ENCODE measurements around the gene TEAD1. TPM values are rescaled to one million over a fixed set of nuclear protein-coding genes. Genes with fewer than 3 reads are reported as not detected.

The TEAD1 gene
- total and polyA plus RNA-seq, 9 of the 15 experiments (the other 6 are each of a cell fraction or from before 2014, with no cell fraction given): 1.7 to 17.7 (median 10.8) TPM

DNA sequence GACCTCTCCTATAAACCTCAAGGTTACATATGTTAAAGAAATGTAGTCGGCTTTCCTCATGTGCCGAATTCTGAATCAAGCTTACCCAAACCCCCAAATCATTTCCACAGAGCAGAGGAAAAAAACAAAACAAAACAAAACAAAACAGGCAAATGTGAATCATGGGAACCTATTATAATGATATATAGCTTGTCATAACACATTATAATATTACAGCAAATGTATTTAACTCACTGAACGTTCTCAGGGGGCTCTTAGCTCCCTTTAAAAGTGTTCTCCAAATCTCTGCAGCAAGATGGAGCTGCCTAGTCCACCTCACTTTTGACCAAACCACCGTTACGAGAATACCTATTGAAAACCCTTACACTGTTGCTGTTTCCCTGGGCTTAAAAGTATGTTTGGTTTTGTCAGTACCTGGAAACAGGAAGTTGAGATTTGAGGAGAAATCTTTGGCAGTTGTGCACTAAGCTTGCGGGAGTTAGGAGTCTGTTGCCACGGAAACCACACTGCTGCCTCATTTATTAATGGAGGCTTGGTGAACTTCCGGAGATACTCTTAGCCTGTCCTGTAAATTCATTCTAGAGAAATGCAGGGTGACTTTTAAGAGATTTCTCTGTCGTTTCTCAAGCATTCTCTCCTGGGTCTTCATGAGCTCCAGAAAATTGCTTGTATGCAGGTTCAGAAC, 167.9 kb downstream of the TEAD1 start (continued):
- TF ChIP-seq CXXC5 (CRISPR knock-in tag; IDR thresholded peaks at IDR 0.05) (0 out of 2 replicates have a peak, but pooled peaks have one; percentile 13), JUND (IDR thresholded peaks at IDR 0.05; ENCODE audit: borderline replicate concordance, low read depth, low read length) (0 out of 2 replicates have a peak, but pooled peaks have one; percentile 14), JUND (tag; IDR thresholded peaks at IDR 0.05; ENCODE audit: borderline replicate concordance, low read depth, low read length) (no peak), EP300 (IDR thresholded peaks at IDR 0.05; ENCODE audit: low read length) (0 out of 2 replicates have a peak, but pooled peaks have one; percentile 32), RAD21 (CRISPR knock-in tag; conservative IDR thresholded peaks at IDR 0.05 in 1 of 2, IDR thresholded peaks at IDR 0.05 in 1 of 2) (0 out of 4 replicates have a peak, but pooled peaks of 1 of the 2 experiments have one; percentile 8), ETV6 (IDR thresholded peaks at IDR 0.05; ENCODE audit: borderline replicate concordance in 1 of 2, low read depth in 2 of 2, low read length in 1 of 2) (peak in 1 of 2 experiments; percentile 43; a peak in 1 of 4 replicates), ETV6 (CRISPR knock-in tag; IDR thresholded peaks at IDR 0.05; ENCODE audit: borderline replicate concordance) (no peak), ELF1 (tag; IDR thresholded peaks at IDR 0.05) (peak; percentile 61; the same call in 1 of the 2 replicates), ARID1B (IDR thresholded peaks at IDR 0.05) (peak; percentile 22; the same call in 1 of the 2 replicates), YY1 (IDR thresholded peaks at IDR 0.05; ENCODE audit: borderline replicate concordance in 1 of 3, control insufficient read depth in 1 of 3, extremely low read depth in 1 of 3, insufficient read depth in 3 of 3, insufficient read length in 1 of 3, insufficient replicate concordance in 2 of 3, low read depth in 1 of 3, low read length in 2 of 3) (peak in 1 of 3 experiments; percentile 64), MXI1 (IDR thresholded peaks at IDR 0.05; ENCODE audit: low read depth, low read length) (peak; percentile 66; the same call in 1 of the 2 replicates), GABPA (tag; conservative IDR thresholded peaks at IDR 0.05; ENCODE audit: low read depth) (peak; percentile 58), ELF2 (CRISPR knock-in tag; IDR thresholded peaks at IDR 0.05) (no peak), MEIS2 (IDR thresholded peaks at IDR 0.05; ENCODE audit: partially characterized antibody) (peak; percentile 74), CTBP1 (IDR thresholded peaks at IDR 0.05; ENCODE audit: borderline replicate concordance) (peak; percentile 69; the same call in 1 of the 2 replicates), HNRNPLL (IDR thresholded peaks at IDR 0.05; ENCODE audit: low read depth, low read length, poor library complexity, severe bottlenecking) (peak; percentile 71), SOX6 (IDR thresholded peaks at IDR 0.05) (peak; percentile 15; the same call in 1 of the 2 replicates), BACH1 (tag; IDR thresholded peaks at IDR 0.05) (peak; percentile 18; the same call in 1 of the 2 replicates), KDM1A (IDR thresholded peaks at IDR 0.05) (peak; percentile 84), ATF7 (IDR thresholded peaks at IDR 0.05) (peak; percentile 10; the same call in 1 of the 2 replicates), HDAC2 (IDR thresholded peaks at IDR 0.05) (peak; percentile 76; the same call in 1 of the 2 replicates)
- TF ChIP-seq, protein P1, sequence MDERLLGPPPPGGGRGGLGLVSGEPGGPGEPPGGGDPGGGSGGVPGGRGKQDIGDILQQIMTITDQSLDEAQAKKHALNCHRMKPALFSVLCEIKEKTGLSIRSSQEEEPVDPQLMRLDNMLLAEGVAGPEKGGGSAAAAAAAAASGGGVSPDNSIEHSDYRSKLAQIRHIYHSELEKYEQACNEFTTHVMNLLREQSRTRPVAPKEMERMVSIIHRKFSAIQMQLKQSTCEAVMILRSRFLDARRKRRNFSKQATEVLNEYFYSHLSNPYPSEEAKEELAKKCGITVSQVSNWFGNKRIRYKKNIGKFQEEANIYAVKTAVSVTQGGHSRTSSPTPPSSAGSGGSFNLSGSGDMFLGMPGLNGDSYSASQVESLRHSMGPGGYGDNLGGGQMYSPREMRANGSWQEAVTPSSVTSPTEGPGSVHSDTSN (CRISPR knock-in tag; IDR thresholded peaks at IDR 0.05; ENCODE audit: low read depth): no peak
- TF ChIP-seq, protein P1 (tag; conservative IDR thresholded peaks at IDR 0.05; ENCODE audit: low read depth): peak; percentile 73; the same call in 1 of the 2 replicates
